Measurements from ENCODE around the gene PXMP2. TPM values are rescaled to one million over a fixed set of nuclear protein-coding genes. Genes with fewer than 3 reads are reported as not detected.
A peak's percentile ranks its signal among the peaks of the same experiment; 100 is the strongest.

PXMP2 gene
- total RNA-seq, 1 donor from 2014 or later = 18.6 TPM

DNA sequence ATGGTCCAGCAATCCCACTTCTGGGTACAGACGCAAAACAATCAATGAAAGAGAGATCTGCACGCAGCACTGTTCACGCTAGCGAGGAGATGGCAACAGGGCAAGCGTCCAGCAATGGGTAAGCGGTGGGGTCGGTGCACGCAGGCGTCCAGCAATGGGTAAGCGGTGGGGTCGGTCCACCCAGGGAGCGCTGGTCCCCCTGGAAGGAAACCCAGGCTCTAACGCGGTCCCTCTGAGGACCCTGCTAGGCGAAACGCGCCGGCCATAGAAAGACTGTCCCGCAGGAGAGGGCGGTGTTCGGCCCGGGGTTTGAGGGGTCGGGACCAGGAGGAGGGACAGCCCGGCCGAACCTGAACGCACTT, 22.6 kb downstream of the PXMP2 start:
- Mint-ChIP-seq H3K27me3 (ENCODE audit: unreplicated experiment) (peaks cover 17% of the 10 kb centered on the region), H3K27ac (ENCODE audit: unreplicated experiment) (peak overlapping the region; percentile 92), H3K4me3 (ENCODE audit: unreplicated experiment) (peak overlapping the region; percentile 98), H3K36me3 (ENCODE audit: low read depth, unreplicated experiment) (peaks cover 15% of the 10 kb centered on the region), H3K9me3 (ENCODE audit: unreplicated experiment) (no peaks in the 10 kb centered on the region), H3K4me1 (ENCODE audit: unreplicated experiment) (peaks cover 8% of the 10 kb centered on the region)
- TF ChIP-seq, protein P1, sequence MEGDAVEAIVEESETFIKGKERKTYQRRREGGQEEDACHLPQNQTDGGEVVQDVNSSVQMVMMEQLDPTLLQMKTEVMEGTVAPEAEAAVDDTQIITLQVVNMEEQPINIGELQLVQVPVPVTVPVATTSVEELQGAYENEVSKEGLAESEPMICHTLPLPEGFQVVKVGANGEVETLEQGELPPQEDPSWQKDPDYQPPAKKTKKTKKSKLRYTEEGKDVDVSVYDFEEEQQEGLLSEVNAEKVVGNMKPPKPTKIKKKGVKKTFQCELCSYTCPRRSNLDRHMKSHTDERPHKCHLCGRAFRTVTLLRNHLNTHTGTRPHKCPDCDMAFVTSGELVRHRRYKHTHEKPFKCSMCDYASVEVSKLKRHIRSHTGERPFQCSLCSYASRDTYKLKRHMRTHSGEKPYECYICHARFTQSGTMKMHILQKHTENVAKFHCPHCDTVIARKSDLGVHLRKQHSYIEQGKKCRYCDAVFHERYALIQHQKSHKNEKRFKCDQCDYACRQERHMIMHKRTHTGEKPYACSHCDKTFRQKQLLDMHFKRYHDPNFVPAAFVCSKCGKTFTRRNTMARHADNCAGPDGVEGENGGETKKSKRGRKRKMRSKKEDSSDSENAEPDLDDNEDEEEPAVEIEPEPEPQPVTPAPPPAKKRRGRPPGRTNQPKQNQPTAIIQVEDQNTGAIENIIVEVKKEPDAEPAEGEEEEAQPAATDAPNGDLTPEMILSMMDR (IDR thresholded peaks at IDR 0.05; ENCODE audit: unreplicated experiment) = no peak
- DNase-seq (ENCODE audit: low spot score) = peak; percentile 33

DNA sequence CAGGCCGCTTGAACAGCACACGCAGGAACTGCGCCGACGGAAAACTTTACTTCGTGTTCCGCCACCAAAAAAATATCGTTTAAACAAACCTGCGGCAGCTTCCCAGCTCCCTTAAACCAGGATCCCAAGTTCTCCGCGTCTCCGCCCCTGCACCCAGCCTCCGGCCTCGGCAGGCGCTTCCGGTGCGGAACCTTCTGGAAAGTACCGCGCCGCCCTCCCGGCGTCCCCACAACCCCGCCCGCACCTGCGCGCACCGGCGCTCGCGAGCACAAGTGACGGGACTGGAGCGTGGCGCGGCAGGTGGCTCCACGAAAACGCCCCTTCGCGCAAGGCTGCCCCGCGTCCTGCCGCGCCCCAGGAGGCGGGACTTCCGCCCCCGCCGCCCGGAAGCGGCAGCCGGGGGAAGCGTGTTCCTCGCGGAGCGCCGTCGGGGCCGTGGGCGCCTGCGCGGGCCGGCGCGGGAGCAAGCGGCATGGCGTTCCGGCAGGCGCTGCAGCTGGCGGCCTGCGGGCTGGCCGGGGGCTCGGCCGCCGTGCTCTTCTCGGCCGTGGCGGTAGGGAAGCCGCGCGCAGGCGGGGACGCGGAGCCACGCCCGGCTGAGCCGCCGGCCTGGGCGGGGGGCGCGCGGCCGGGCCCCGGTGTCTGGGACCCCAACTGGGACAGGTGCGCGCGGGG, 23.2 kb downstream of the PXMP2 start, which contains the start of gene PGAM5:
Gene PGAM5 (plus strand): TSS at position 438 of the 675 bp plus-strand sequence. CDS start 35 bp downstream, at position 473.
- Mint-ChIP-seq H3K27ac (ENCODE audit: unreplicated experiment) (peak within 1 kb of the TSS; percentile 92), H3K9me3 (ENCODE audit: unreplicated experiment) (no peaks in the 10 kb centered on the region), H3K27me3 (ENCODE audit: unreplicated experiment) (peaks cover 17% of the 10 kb centered on the region), H3K4me3 (ENCODE audit: unreplicated experiment) (peak within 1 kb of the TSS; percentile 98), H3K36me3 (ENCODE audit: low read depth, unreplicated experiment) (peaks cover 15% of the 10 kb centered on the region), H3K4me1 (ENCODE audit: unreplicated experiment) (peaks cover 8% of the 10 kb centered on the region)
- peak; percentile 81 for DNase-seq (ENCODE audit: low spot score)
- TF ChIP-seq, protein P1 (IDR thresholded peaks at IDR 0.05; ENCODE audit: unreplicated experiment) = no peak

DNA sequence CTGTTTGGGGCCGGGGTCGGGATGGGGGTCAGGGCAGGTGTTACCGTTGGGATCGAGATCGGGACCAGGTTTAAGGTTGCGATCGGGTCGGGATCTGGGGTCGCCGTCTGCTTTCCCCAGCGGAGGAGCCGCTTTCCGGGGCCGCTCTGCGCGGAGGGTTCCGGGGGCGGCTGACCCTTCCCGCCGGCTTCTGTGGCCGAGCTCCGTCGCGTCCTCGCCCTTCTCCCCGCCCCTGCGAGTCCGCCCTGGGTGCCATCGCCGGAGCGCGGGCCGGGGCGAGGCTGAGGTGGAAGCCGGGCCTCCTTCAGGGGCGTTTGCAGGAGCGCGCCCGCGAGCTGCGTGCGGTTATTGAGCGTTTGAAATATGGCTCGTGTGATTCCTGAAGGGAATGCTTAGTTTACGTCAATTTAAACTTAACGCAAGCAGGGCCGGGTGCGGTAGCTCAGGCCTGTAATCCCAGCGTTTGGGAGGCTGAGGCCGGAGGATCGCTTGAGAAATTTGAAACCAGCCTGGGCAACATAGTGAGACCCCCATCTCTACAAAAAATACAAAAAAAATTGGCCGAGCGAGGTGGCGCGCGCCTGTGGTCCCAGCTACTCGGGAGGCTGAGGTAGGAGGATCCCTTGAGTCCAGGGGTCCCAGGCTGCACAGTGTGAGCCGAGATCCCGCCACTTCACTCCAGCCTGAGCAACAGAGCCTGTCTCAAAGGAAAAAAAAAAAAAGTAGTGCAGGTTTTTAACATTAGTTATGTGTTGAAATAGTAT, 23.9 kb downstream of the PXMP2 start:
- peak; percentile 33 for DNase-seq (ENCODE audit: low spot score)
- peak overlapping the region; percentile 89 for H3K4me3 Mint-ChIP-seq (ENCODE audit: unreplicated experiment)
- no peak overlapping the region for H3K27ac Mint-ChIP-seq (ENCODE audit: unreplicated experiment)
- no peaks in the 10 kb centered on the region for H3K9me3 Mint-ChIP-seq (ENCODE audit: unreplicated experiment)
- H3K4me1 Mint-ChIP-seq (ENCODE audit: unreplicated experiment) = peaks cover 8% of the 10 kb centered on the region
- peaks cover 17% of the 10 kb centered on the region for H3K27me3 Mint-ChIP-seq (ENCODE audit: unreplicated experiment)
- TF ChIP-seq, protein P1 (IDR thresholded peaks at IDR 0.05; ENCODE audit: unreplicated experiment) = no peak
- peaks cover 15% of the 10 kb centered on the region for H3K36me3 Mint-ChIP-seq (ENCODE audit: low read depth, unreplicated experiment)

DNA sequence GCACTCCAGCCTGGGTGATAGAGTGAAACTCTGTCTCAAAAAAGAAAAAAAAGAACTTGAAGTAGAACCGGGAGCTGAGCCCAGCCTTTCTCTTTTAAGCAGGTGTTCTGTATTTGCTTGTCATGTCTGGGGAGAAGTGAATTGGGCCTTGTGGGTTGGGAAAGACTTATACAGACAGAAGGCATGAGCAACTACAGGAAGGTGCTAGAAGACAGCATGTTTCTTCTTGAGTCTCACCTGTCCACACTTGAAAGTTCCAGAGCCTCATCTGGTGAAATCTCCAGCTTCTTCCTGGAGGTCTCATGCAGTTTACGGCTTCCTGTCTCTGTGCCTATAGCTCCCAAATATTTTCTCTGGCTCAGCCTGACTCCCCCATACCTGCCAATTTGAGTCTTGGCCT, 25.7 kb downstream of the PXMP2 start:
- peak overlapping the region; percentile 31 for H3K4me3 Mint-ChIP-seq (ENCODE audit: unreplicated experiment)

More for the DNA sequence above, 25.7 kb downstream of the PXMP2 start:
- H3K9me3 Mint-ChIP-seq (ENCODE audit: unreplicated experiment) = no peaks in the 10 kb centered on the region
- peaks cover 8% of the 10 kb centered on the region for H3K4me1 Mint-ChIP-seq (ENCODE audit: unreplicated experiment)
- peaks cover 20% of the 10 kb centered on the region for H3K27me3 Mint-ChIP-seq (ENCODE audit: unreplicated experiment)
- no peak overlapping the region for H3K27ac Mint-ChIP-seq (ENCODE audit: unreplicated experiment)
- peaks cover 21% of the 10 kb centered on the region for H3K36me3 Mint-ChIP-seq (ENCODE audit: low read depth, unreplicated experiment)
- DNase-seq (ENCODE audit: low spot score) = no peak
- TF ChIP-seq, protein P1 (IDR thresholded peaks at IDR 0.05; ENCODE audit: unreplicated experiment) = no peak
